Caco-2 (cell line): Measurements from ENCODE around the gene DENND10. TPM values are rescaled to one million over a fixed set of nuclear protein-coding genes. Genes with fewer than 3 reads are reported as not detected.

Experiments used
- BruUV-seq: library from RNA; stranded (reverse); fragments of 400-500 nt; replicated peaks from 2 replicates; lab custom pipeline; 2021; lab: Mats Ljungman, UMichigan
- CTCF ChIA-PET: fragments of 300-600 bp; sonication (Branson Sonifier 250); formaldehyde crosslinking; loops from one replicate; lab custom pipeline; 2022; ENCODE audit warnings: antibody characterized with exemption; lab: Charles Lee
- POLR2A ChIA-PET: fragments of 300-600 bp; sonication (Branson Sonifier 250); formaldehyde crosslinking; loops from one replicate; lab custom pipeline; 2022; ENCODE audit warnings: antibody characterized with exemption; lab: Charles Lee
- DNase-seq, 2 experiments: peaks; one replicate each; pipeline versions ENCODE4 v3.0.0 to v3.0.0-alpha.2; 2020 to 2022
- H3K27me3 ChIP-seq: replicated peaks from 2 replicates; pipeline ENCODE4 v1.6.0; 2011; ENCODE audit warnings: low read length; ENCODE audit not compliant: control insufficient read depth, insufficient read depth
- H3K36me3 ChIP-seq: 2 replicates; pipeline ENCODE4 v1.5.1; 2011; ENCODE audit warnings: low read length; ENCODE audit not compliant: control insufficient read depth, insufficient read depth
- H3K4me1 ChIP-seq: fragments of 250-450 bp; sonication (Bioruptor Pico); 2 replicates; pipeline ENCODE4 v1.5.1; 2020; ENCODE audit warnings: mild to moderate bottlenecking
- H3K4me3 ChIP-seq: 2 replicates; pipeline ENCODE4 v1.5.1; 2011; ENCODE audit warnings: low read depth, mild to moderate bottlenecking, control low read depth, low read length
- H3K9me3 ChIP-seq: fragments of 250-450 bp; sonication (Bioruptor Pico); 2 replicates; pipeline ENCODE4 v1.5.1; 2020; ENCODE audit warnings: mild to moderate bottlenecking, moderate library complexity
- H3K27ac Mint-ChIP-seq: one replicate; pipeline ENCODE4 v1.8.0; 2022; ENCODE audit warnings: mixed read lengths; ENCODE audit not compliant: unreplicated experiment
- H3K27me3 Mint-ChIP-seq: one replicate; pipeline ENCODE4 v1.8.0; 2022; ENCODE audit warnings: mixed read lengths; ENCODE audit not compliant: insufficient read depth, unreplicated experiment
- H3K36me3 Mint-ChIP-seq: one replicate; pipeline ENCODE4 v1.8.0; 2022; ENCODE audit warnings: mild to moderate bottlenecking, mixed read lengths; ENCODE audit not compliant: insufficient read depth, unreplicated experiment
- H3K4me1 Mint-ChIP-seq: one replicate; pipeline ENCODE4 v1.8.0; 2022; ENCODE audit warnings: low read depth, mixed read lengths; ENCODE audit not compliant: unreplicated experiment
- H3K4me3 Mint-ChIP-seq: one replicate; pipeline ENCODE4 v1.8.0; 2022; ENCODE audit warnings: mild to moderate bottlenecking, moderate library complexity, mixed read lengths; ENCODE audit not compliant: unreplicated experiment
- H3K9me3 Mint-ChIP-seq: one replicate; pipeline ENCODE4 v1.8.0; 2022; ENCODE audit warnings: mixed read lengths; ENCODE audit not compliant: unreplicated experiment
- intact Hi-C: fragments of 100-400 bp; cut with micrococcal nuclease; formaldehyde crosslinking; loops from one replicate; pipeline ENCODE4 v1.10.0; 2022; ENCODE audit not compliant: unreplicated experiment
- total RNA-seq: library from RNA; stranded (reverse); gene quantifications from 2 replicates; pipeline ENCODE4 v1.2.3, GENCODE V29; 2022
- TF ChIP-seq, protein P1 (sequence below), 2 experiments: fragments of 200-600 bp in 1 of 2; IDR thresholded peaks; 1 replicate in 1 of 2; 2 replicates in 1 of 2; pipeline versions ENCODE4 v1.5.1 to v1.8.0; 2011 to 2022; ENCODE audit warnings: antibody characterized with exemption in 1 of 2, control low read depth in 1 of 2, inconsistent platforms in 1 of 2, low read depth in 1 of 2, low read length in 1 of 2, mild to moderate bottlenecking in 1 of 2, moderate library complexity in 1 of 2; ENCODE audit not compliant: insufficient read depth in 1 of 2, severe bottlenecking in 1 of 2, unreplicated experiment in 1 of 2

Gene DENND10
- total RNA-seq, 1 experiment from 2014 or later = 80.8 TPM

DNA sequence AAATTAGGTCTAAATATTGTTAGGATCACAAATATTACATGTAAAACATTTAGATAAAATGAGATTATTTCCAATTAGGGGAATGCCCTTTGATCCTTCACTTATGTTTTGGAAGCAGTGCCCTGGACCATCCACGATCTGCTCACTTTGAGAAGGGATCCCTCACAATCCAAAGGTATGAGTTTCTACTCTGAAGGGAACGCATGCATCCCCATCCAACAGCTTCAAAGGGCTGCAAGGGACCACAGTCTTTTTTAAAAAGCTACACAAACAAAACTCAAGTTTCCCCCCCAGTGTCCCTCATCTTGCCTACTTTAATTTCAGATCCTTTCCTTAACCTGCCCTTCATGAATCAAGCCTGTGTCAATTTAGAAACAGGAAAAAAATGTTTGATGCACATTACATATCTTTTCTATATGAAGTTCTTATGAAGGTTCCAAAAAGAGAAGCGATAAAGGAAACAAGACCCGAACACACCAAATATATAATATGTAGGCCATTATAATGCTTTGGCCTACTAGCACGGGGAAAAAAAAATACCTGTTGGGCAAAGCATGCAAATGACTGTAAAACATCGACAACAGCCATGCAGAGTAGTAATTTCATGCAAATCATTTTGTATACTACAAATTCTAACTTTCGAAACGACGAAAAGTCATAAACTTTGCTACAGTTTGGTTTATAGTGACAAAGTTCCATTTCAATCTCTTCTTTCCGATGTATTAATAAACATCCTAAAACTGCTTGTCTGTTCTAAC is 25.3 kb upstream of the DENND10 start:
- intact Hi-C loops = no loop called here
- Mint-ChIP-seq H3K4me1 (peaks cover 8% of the 10 kb centered on the region), H3K4me3 (peak overlapping the region; percentile 83), H3K9me3 (no peaks in the 10 kb centered on the region), H3K27ac (peak overlapping the region; percentile 24), H3K36me3 (peaks cover 71% of the 10 kb centered on the region), H3K27me3 (no peaks in the 10 kb centered on the region)
- ChIA-PET CTCF (no interaction called here), POLR2A (interaction anchor here (0.7 kb wide), 1 partner anchor 459 kb away, joined by 4 read pairs; no protein-coding TSS in a partner anchor)
- H3K27me3 ChIP-seq = no peaks in the 10 kb centered on the region
- DNase-seq = no peak
- TF ChIP-seq, protein P1, sequence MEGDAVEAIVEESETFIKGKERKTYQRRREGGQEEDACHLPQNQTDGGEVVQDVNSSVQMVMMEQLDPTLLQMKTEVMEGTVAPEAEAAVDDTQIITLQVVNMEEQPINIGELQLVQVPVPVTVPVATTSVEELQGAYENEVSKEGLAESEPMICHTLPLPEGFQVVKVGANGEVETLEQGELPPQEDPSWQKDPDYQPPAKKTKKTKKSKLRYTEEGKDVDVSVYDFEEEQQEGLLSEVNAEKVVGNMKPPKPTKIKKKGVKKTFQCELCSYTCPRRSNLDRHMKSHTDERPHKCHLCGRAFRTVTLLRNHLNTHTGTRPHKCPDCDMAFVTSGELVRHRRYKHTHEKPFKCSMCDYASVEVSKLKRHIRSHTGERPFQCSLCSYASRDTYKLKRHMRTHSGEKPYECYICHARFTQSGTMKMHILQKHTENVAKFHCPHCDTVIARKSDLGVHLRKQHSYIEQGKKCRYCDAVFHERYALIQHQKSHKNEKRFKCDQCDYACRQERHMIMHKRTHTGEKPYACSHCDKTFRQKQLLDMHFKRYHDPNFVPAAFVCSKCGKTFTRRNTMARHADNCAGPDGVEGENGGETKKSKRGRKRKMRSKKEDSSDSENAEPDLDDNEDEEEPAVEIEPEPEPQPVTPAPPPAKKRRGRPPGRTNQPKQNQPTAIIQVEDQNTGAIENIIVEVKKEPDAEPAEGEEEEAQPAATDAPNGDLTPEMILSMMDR (IDR thresholded peaks at IDR 0.05; ENCODE audit: insufficient read depth in 1 of 2, low read depth in 1 of 2, low read length in 1 of 2, severe bottlenecking in 1 of 2, unreplicated experiment in 1 of 2) = no peak
- peaks cover 1% of the 10 kb centered on the region; the same call in 1 of the 2 replicates for H3K36me3 ChIP-seq
- H3K4me3 ChIP-seq = peak overlapping the region; percentile 88
- no peaks in the 10 kb centered on the region for H3K9me3 ChIP-seq
- peaks cover 8% of the 10 kb centered on the region; the same call in 1 of the 2 replicates for H3K4me1 ChIP-seq
- BruUV-seq = TSS peak; percentile 50

DNA sequence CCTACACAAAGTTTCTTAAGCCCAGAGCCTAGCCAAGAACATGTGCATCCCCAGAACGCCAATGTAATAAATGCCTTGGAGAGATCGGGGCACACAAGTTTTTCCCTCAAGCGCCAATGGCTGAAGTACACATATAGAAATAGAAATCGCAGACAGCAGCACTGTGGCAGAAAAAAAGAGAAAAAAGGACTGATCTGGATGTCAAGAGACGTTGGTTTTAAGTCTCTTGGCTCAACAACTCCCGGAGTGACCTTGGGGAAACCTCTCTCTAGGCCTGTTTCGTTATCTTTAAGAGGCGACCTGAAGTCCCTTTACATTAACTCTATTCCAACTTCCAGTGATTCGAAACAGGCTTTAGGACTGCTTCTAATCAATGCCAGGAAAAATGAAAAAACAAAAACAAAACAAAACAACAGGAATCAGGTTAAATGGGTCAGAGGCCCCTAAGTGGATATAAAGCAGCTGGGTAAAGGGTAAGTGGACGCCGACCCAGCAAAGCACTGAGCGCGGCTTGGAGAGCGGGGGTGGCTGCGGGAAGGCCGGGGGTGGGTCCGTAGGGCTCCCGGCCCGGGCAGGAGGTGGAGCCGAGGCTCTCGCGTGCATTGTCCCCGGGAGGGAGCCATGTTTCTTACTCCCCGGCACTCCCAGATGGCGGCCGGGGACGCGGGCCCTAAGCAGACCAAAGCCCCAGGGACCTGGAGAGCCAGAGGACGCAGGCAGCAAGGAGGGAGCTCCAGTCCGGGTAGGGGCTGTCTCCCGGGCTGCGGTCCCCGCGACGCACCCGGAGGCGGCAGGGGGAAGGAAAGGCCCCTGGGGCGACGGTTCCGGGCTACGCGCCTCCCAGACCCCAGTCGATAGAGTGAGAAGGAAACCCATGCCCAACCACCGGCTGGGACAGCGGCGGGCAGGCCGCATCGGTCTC is 24.1 kb upstream of the DENND10 start:
- H3K36me3 ChIP-seq = peaks cover 1% of the 10 kb centered on the region; the same call in 1 of the 2 replicates
- peak; percentile 78 to 83 for DNase-seq
- ChIA-PET POLR2A (interaction anchor here (0.5 to 0.7 kb wide), 2 partner anchors 125 to 458 kb away, joined by 3 to 4 read pairs; no protein-coding TSS in a partner anchor), CTCF (interaction anchor here (0.6 kb wide), 1 partner anchor 25 kb away, joined by 6 read pairs; no protein-coding TSS in a partner anchor)
- peak overlapping the region; percentile 88 for H3K4me3 ChIP-seq
- TF ChIP-seq, protein P1 (IDR thresholded peaks at IDR 0.05; ENCODE audit: insufficient read depth in 1 of 2, low read depth in 1 of 2, low read length in 1 of 2, severe bottlenecking in 1 of 2, unreplicated experiment in 1 of 2) = no peak
- Mint-ChIP-seq H3K36me3 (peaks cover 59% of the 10 kb centered on the region), H3K9me3 (no peaks in the 10 kb centered on the region), H3K27ac (peak overlapping the region; percentile 97), H3K4me3 (peak overlapping the region; percentile 83), H3K4me1 (peaks cover 8% of the 10 kb centered on the region), H3K27me3 (no peaks in the 10 kb centered on the region)
- peaks cover 8% of the 10 kb centered on the region; the same call in 1 of the 2 replicates for H3K4me1 ChIP-seq
- H3K27me3 ChIP-seq = no peaks in the 10 kb centered on the region
- intact Hi-C loops = loop anchor here (1.0 kb wide), 1 partner anchor 24 kb away; the partner anchor contains the start of gene DENND10
- H3K9me3 ChIP-seq = no peaks in the 10 kb centered on the region
- no TSS peak for BruUV-seq
